ENCODE results near the gene FRMPD1. TPM values are rescaled to one million over a fixed set of nuclear protein-coding genes. Genes with fewer than 3 reads are reported as not detected.

FRMPD1 gene
- total RNA-seq, 1 experiment from 2014 or later, result 0.26 TPM

DNA sequence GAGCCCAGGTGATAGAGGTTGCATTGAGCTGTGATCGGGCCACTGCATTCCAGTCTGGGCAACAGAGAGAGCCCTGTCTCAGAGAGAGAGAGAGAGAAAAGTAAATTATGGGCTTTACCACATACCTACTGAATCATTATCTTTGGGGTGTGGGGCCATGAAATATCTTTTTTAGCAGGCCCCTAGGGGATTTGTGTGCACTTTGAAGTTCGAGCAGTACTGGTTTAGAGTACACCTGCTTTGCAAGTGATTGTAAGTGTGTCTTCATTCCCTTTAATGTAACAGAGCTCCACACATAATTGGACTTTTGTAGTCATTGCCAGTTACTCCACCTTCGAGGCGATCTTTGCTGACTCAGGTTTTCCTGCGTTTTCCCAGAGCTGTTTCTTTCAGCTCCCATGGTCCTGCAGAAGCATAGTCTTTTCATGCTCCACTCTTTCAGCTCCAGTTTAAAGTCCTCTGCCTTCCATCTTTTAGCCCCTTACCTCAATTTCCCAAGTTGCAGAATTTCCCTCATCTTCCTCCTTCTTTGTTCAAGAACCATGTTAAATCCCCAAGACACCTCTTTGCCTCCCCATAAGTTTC, 24.0 kb upstream of the FRMPD1 start:
- no peak for TF ChIP-seq JUN (CRISPR knock-in tag; IDR thresholded peaks at IDR 0.05)
- TF ChIP-seq, protein P1, sequence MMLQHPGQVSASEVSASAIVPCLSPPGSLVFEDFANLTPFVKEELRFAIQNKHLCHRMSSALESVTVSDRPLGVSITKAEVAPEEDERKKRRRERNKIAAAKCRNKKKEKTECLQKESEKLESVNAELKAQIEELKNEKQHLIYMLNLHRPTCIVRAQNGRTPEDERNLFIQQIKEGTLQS (CRISPR knock-in tag; conservative IDR thresholded peaks at IDR 0.05), result no peak
- TF ChIP-seq ARID4B (CRISPR knock-in tag; IDR thresholded peaks at IDR 0.05; ENCODE audit: borderline replicate concordance), result no peak
- no peak for TF ChIP-seq ZNF138 (CRISPR knock-in tag; conservative IDR thresholded peaks at IDR 0.05)
- no peak for TF ChIP-seq ERG (CRISPR knock-in tag; IDR thresholded peaks at IDR 0.05)
- no peak for TF ChIP-seq CREB1 (CRISPR knock-in tag; IDR thresholded peaks at IDR 0.05)
- no peak for TF ChIP-seq EMX1 (CRISPR knock-in tag; IDR thresholded peaks at IDR 0.05)
- TF ChIP-seq, protein P2, sequence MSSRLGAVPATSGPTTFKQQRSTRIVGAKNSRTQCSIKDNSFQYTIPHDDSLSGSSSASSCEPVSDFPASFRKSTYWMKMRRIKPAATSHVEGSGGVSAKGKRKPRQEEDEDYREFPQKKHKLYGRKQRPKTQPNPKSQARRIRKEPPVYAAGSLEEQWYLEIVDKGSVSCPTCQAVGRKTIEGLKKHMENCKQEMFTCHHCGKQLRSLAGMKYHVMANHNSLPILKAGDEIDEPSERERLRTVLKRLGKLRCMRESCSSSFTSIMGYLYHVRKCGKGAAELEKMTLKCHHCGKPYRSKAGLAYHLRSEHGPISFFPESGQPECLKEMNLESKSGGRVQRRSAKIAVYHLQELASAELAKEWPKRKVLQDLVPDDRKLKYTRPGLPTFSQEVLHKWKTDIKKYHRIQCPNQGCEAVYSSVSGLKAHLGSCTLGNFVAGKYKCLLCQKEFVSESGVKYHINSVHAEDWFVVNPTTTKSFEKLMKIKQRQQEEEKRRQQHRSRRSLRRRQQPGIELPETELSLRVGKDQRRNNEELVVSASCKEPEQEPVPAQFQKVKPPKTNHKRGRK (CRISPR knock-in tag; IDR thresholded peaks at IDR 0.05; ENCODE audit: borderline replicate concordance), result no peak
- no peak for TF ChIP-seq ZNF671 (CRISPR knock-in tag; IDR thresholded peaks at IDR 0.05)
- TF ChIP-seq NR2C2 (CRISPR knock-in tag; IDR thresholded peaks at IDR 0.05), result no peak
- CTCF ChIA-PET, result interaction anchor here (0.8 to 4.2 kb wide), 3 partner anchors 17 to 42 kb away, joined by 3 to 16 read pairs (median 3); no protein-coding TSS in a partner anchor
- Mint-ChIP-seq H3K27me3 (ENCODE audit: low read depth) (no peaks in the 10 kb centered on the region; the same call in 1 of the 2 replicates), H3K27ac (no peak overlapping the region), H3K9me3 (no peaks in the 10 kb centered on the region), H3K4me1 (peaks cover 21% of the 10 kb centered on the region), H3K36me3 (no peaks in the 10 kb centered on the region), H3K4me3 (no peak overlapping the region)
- DNase-seq (ENCODE audit: low spot score) (no peak), ATAC-seq (no peak; the same call in 1 of the 2 replicates)
- POLR2A ChIA-PET, result interaction anchor here (1.2 kb wide), 1 partner anchor 27 kb away, joined by 5 read pairs; no protein-coding TSS in a partner anchor

- Mint-ChIP-seq H3K4me1 (no peaks in the 10 kb centered on the region), H3K36me3 (no peaks in the 10 kb centered on the region), H3K9me3 (no peaks in the 10 kb centered on the region), H3K27me3 (ENCODE audit: low read depth) (no peaks in the 10 kb centered on the region; the same call in 1 of the 2 replicates), H3K27ac (no peak overlapping the region), H3K4me3 (no peak overlapping the region)
- CTCF ChIA-PET, result no interaction called here
- ATAC-seq (peak; percentile 69), DNase-seq (ENCODE audit: low spot score) (no peak)
- POLR2A ChIA-PET, result no interaction called here
- TF ChIP-seq TEAD4 (CRISPR knock-in tag; IDR thresholded peaks at IDR 0.05) (no peak), ESRRA (CRISPR knock-in tag; IDR thresholded peaks at IDR 0.05; ENCODE audit: borderline replicate concordance) (no peak), KAT7 (CRISPR knock-in tag; IDR thresholded peaks at IDR 0.05; ENCODE audit: borderline replicate concordance) (no peak), USF1 (CRISPR knock-in tag; IDR thresholded peaks at IDR 0.05) (peak; percentile 58; the same call in 1 of the 2 replicates), NR3C1 (CRISPR knock-in tag; conservative IDR thresholded peaks at IDR 0.05; ENCODE audit: low read depth) (no peak), TCF7 (CRISPR knock-in tag; IDR thresholded peaks at IDR 0.05; ENCODE audit: low read depth) (no peak), ZBTB21 (CRISPR knock-in tag; IDR thresholded peaks at IDR 0.05; ENCODE audit: borderline replicate concordance) (no peak), USF2 (CRISPR knock-in tag; IDR thresholded peaks at IDR 0.05) (peak; percentile 76), NFYB (CRISPR knock-in tag; conservative IDR thresholded peaks at IDR 0.05; ENCODE audit: low read depth) (peak; percentile 64), ZNF232 (CRISPR knock-in tag; IDR thresholded peaks at IDR 0.05) (no peak), GABPB1 (CRISPR knock-in tag; IDR thresholded peaks at IDR 0.05) (no peak)
- TF ChIP-seq, protein P1 (CRISPR knock-in tag; conservative IDR thresholded peaks at IDR 0.05), result no peak
- TF ChIP-seq, protein P3, sequence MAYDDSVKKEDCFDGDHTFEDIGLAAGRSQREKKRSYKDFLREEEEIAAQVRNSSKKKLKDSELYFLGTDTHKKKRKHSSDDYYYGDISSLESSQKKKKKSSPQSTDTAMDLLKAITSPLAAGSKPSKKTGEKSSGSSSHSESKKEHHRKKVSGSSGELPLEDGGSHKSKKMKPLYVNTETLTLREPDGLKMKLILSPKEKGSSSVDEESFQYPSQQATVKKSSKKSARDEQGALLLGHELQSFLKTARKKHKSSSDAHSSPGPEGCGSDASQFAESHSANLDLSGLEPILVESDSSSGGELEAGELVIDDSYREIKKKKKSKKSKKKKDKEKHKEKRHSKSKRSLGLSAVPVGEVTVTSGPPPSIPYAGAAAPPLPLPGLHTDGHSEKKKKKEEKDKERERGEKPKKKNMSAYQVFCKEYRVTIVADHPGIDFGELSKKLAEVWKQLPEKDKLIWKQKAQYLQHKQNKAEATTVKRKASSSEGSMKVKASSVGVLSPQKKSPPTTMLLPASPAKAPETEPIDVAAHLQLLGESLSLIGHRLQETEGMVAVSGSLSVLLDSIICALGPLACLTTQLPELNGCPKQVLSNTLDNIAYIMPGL (CRISPR knock-in tag; IDR thresholded peaks at IDR 0.05), result no peak
Observed at GRCh38 chr9:37632479-37632878, 18.3 kb upstream of the FRMPD1 start.
